Memory B cell (primary cell): Measurements from ENCODE around the gene GALNT11.
A peak's percentile ranks its signal among the peaks of the same experiment; 100 is the strongest.
"Not testable (repeated sequence)": the region's sequence is repeated elsewhere in the genome, so short reads cannot be mapped to it uniquely, and the experiment has no call there.

ENCODE experiments used
- ATAC-seq: fragments of 150-1000 bp; cut with Tn5 transposase; 2 replicates; pipeline ENCODE4 v1.10.0; 2021; ENCODE audit warnings: low read depth, mild to moderate bottlenecking, moderate library complexity
- DNase-seq, 2 donors: peaks; one replicate each; pipeline ENCODE4 v3.0.0; 2022; ENCODE audit warnings: low spot score in 2 of 2
- H3K27ac Mint-ChIP-seq: one replicate; pipeline ENCODE4 v1.8.0; 2022; ENCODE audit warnings: mild to moderate bottlenecking, moderate library complexity, mixed read lengths
- H3K27me3 Mint-ChIP-seq: one replicate; pipeline ENCODE4 v1.8.0; 2022; ENCODE audit warnings: mixed read lengths
- H3K36me3 Mint-ChIP-seq: one replicate; pipeline ENCODE4 v1.8.0; 2022; ENCODE audit warnings: mild to moderate bottlenecking, mixed read lengths
- H3K4me1 Mint-ChIP-seq: one replicate; pipeline ENCODE4 v1.8.0; 2022; ENCODE audit warnings: mixed read lengths
- H3K4me3 Mint-ChIP-seq: one replicate; pipeline ENCODE4 v1.8.0; 2022; ENCODE audit warnings: mild to moderate bottlenecking, moderate library complexity, mixed read lengths
- H3K9me3 Mint-ChIP-seq: one replicate; pipeline ENCODE4 v1.8.0; 2022; ENCODE audit warnings: mixed read lengths

GALNT11 gene

DNA sequence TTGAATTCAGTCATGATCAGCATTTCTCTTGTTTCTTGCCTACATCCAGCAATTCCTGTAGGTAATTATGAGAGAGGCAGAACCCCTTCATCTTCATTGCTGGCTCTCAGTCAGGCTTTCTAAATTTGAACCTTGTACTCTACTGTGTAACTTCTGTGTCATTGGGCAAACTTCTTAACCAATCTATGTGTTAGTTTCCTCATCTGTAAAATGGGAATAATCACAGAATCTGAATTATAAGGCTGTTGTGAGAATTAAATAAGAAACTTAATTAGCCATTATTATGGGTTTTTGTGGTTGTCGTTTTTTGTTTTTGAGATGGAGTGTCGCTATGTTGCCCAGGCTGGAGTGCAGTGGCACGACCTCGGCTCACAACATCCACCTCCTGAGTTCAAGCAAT lies 11.5 kb upstream of the GALNT11 start:
- no peak for ATAC-seq
- Mint-ChIP-seq H3K27ac (no peak overlapping the region), H3K9me3 (no peaks in the 10 kb centered on the region), H3K36me3 (no peaks in the 10 kb centered on the region), H3K4me3 (no peak overlapping the region), H3K27me3 (peaks cover 4% of the 10 kb centered on the region), H3K4me1 (no peaks in the 10 kb centered on the region)
- DNase-seq, result no peak

DNA sequence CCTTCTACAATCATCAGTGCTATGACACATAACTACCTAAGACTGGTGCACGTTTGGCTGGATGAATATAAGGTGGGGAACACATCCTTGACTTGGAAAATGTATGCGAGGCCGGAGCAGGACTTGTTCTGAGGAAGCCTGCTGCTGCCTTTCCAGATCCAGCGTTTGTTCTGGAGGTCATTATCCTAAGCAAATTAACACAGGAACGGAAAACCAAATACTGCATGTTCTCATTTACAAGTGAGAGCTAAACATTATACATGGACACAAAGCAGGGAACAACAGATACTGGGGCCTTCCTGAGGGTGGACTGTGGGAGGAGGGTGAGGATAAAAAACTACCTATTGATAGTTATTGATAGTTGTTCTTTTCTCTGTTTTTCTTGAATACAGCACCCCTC lies 10.8 kb upstream of the GALNT11 start:
- Mint-ChIP-seq H3K4me1 (no peaks in the 10 kb centered on the region), H3K36me3 (no peaks in the 10 kb centered on the region), H3K27ac (no peak overlapping the region), H3K9me3 (no peaks in the 10 kb centered on the region), H3K4me3 (no peak overlapping the region), H3K27me3 (peaks cover 4% of the 10 kb centered on the region)
- no peak for ATAC-seq
- DNase-seq, result no peak

GRCh38 chr7:152015600-152015999 lies 9.9 kb upstream of the GALNT11 start:
- DNase-seq (no peak), ATAC-seq (no peak)
- Mint-ChIP-seq H3K4me3 (no peak overlapping the region), H3K4me1 (no peaks in the 10 kb centered on the region), H3K27ac (no peak overlapping the region), H3K36me3 (no peaks in the 10 kb centered on the region), H3K27me3 (peaks cover 4% of the 10 kb centered on the region), H3K9me3 (no peaks in the 10 kb centered on the region)

DNA sequence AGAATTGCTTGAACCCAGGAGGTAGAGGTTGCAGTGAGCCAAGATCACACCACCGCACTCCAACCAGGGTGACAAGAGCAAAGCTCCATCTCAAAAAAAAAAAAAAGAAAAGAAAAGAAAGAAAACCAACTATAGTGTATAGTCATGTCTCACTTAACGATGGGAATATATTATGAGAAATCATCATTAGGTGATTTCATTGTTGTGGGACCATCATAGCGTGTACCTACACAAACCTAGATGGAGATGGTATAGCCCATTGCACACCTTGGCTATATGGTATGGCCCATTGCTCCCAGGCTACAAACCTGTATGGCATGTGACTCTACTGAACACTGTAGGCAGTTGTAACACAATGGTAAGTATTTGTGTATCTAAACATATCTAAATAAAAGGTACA lies 8.5 kb upstream of the GALNT11 start:
- ATAC-seq, result no peak

GRCh38 chr7:152017683-152018082 lies 7.8 kb upstream of the GALNT11 start:
- ATAC-seq, H3K27ac Mint-ChIP-seq: not testable (repeated sequence)

More for the DNA sequence above, 8.5 kb upstream of the GALNT11 start:
- no peaks in the 10 kb centered on the region for H3K4me1 Mint-ChIP-seq
- H3K27me3 Mint-ChIP-seq, result peaks cover 4% of the 10 kb centered on the region
- no peak overlapping the region for H3K4me3 Mint-ChIP-seq
- DNase-seq, result no peak
- no peaks in the 10 kb centered on the region for H3K9me3 Mint-ChIP-seq
- H3K36me3 Mint-ChIP-seq, result no peaks in the 10 kb centered on the region
- no peak overlapping the region for H3K27ac Mint-ChIP-seq

GRCh38 chr7:152021740-152022139 lies 3.7 kb upstream of the GALNT11 start:
- not testable (repeated sequence) for H3K9me3 Mint-ChIP-seq, H3K4me3 Mint-ChIP-seq, H3K27me3 Mint-ChIP-seq, DNase-seq, H3K27ac Mint-ChIP-seq, ATAC-seq, H3K4me1 Mint-ChIP-seq, H3K36me3 Mint-ChIP-seq

More at GRCh38 chr7:152017683-152018082, 7.8 kb upstream of the GALNT11 start:
- not testable (repeated sequence) for DNase-seq, H3K9me3 Mint-ChIP-seq, H3K4me3 Mint-ChIP-seq, H3K4me1 Mint-ChIP-seq, H3K36me3 Mint-ChIP-seq, H3K27me3 Mint-ChIP-seq

DNA sequence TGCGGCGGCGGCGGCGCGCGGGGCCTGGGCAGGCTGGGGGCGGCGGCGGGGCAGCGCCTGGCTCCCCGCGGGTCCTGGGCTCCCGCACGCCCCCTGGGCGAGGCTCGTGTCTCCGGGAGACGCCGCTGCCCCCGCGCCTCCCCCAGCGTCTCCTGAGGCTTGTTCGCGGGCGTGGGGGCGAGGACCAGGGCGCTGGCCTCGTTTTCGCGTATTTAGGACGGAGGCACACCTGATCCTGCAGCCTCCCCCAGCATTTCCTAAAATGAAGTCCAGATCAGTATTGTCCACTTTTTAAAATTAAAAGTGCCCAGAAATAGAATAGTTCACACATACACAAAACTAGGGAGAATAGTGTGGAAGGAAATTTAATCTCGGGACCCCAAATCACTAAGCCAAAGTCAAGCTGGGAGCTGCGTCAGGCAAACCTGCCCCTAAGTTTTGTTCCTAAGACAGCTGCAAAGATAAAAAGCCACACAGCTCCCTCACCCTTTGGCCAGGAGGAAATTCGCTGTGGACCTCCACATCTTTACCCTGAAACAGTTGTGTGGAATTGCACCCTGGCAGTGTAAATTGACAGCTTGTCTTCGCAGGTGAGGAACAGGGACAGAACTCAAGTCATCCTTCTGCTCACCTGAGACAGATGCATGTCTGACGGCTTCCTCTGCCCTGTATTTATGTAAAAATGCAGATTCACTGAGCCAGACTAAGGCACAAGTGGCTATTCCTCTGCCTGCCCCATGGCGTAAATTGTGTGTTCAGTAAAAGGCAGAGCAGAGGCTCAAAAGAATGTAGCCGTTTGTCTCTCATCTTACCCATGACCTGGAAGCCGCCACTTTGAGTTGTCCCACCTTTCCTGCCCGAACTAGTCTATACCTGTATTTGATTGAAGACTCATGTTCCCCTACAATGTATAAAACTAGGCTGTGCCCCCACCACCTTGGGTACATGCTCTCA lies 740 bp downstream of the GALNT11 start:
- Mint-ChIP-seq H3K27ac (peak overlapping the region; percentile 96), H3K27me3 (no peaks in the 10 kb centered on the region), H3K4me3 (peak overlapping the region; percentile 87)

DNA sequence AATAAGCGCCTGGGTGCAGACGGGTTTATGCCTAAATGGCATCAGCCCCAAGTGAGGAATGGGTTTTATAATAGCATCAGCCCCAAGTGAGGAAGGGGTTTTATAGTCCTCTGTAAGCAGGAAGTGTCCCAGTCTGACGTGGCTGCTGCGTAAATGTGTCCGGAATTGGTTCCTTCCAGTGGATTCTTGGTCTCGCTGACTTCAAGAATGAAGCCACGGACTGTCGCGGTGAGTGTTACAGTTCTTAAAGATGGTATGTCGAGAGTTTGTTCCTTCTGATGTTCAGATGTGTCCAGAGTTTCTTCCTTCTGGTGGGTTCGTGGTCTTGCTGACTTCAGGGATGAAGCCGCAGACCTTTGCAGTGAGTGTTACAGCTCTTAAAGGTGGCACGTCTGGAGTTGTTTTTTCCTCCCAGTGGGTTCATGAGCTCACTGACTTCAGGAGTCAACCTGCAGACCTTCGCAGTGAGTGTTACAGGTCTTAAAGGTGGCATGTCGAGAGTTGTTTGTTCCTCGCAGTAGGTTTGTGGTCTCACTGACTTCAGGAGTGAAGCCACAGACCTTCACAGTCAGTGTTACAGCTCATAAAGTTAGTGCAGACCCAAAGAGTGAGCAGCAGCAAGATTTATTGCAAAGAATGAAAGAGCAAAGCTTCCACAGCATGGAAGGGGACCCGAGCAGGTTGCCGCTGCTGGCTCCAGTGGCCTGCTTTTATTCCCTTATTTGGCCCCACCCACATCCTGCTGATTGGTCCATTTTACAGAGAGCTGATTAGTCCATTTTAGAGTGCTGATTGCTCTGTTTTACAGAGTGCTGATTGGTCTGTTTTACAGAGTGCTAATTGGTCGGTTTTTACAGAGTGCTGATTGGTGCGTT lies 2.3 kb downstream of the GALNT11 start:
- H3K4me1 Mint-ChIP-seq, result peaks cover 26% of the 10 kb centered on the region
- H3K4me3 Mint-ChIP-seq, H3K36me3 Mint-ChIP-seq, ATAC-seq, H3K27me3 Mint-ChIP-seq, H3K27ac Mint-ChIP-seq, DNase-seq, H3K9me3 Mint-ChIP-seq: not testable (repeated sequence)

More for the DNA sequence above, 740 bp downstream of the GALNT11 start:
- Mint-ChIP-seq H3K4me1 (peaks cover 26% of the 10 kb centered on the region), H3K9me3 (no peaks in the 10 kb centered on the region), H3K36me3 (peaks cover 6% of the 10 kb centered on the region)
- DNase-seq, result no peak
- no peak for ATAC-seq

- H3K27ac Mint-ChIP-seq, H3K4me3 Mint-ChIP-seq, ATAC-seq, H3K36me3 Mint-ChIP-seq, DNase-seq, H3K27me3 Mint-ChIP-seq, H3K9me3 Mint-ChIP-seq: not testable (repeated sequence)
- peaks cover 24% of the 10 kb centered on the region for H3K4me1 Mint-ChIP-seq
Measured at GRCh38 chr7:152030059-152030458, 4.6 kb downstream of the GALNT11 start.

GRCh38 chr7:152030639-152031038 lies 5.2 kb downstream of the GALNT11 start:
- peak overlapping the region; percentile 12 for H3K27ac Mint-ChIP-seq
- not testable (repeated sequence) for H3K27me3 Mint-ChIP-seq, H3K4me3 Mint-ChIP-seq, H3K9me3 Mint-ChIP-seq, ATAC-seq, DNase-seq, H3K36me3 Mint-ChIP-seq
- H3K4me1 Mint-ChIP-seq, result peaks cover 23% of the 10 kb centered on the region

DNA sequence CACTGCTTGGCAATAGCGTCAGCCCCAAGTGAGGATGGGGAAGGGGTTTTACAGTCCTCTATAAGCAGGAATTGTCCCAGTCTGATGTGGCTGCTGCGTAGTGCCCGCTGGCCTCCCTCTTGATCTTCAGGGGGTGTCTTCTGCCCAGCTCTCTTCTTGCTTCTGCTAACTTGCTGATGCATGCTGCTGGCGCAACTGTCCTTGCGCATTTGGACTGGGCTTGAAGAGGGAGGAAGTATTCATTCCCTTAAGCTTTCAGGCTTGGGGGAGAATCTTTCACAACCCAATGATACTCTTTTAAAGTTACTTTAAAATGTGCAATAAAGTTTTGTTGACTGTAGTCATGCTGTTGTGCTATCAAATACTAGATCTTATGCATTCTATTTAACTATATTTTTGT lies 10.3 kb downstream of the GALNT11 start:
- Mint-ChIP-seq H3K27ac (no peak overlapping the region), H3K4me3 (no peak overlapping the region), H3K4me1 (peaks cover 9% of the 10 kb centered on the region), H3K9me3 (peaks cover 16% of the 10 kb centered on the region), H3K36me3 (peaks cover 29% of the 10 kb centered on the region), H3K27me3 (no peaks in the 10 kb centered on the region)
- DNase-seq, result no peak
- no peak for ATAC-seq

DNA sequence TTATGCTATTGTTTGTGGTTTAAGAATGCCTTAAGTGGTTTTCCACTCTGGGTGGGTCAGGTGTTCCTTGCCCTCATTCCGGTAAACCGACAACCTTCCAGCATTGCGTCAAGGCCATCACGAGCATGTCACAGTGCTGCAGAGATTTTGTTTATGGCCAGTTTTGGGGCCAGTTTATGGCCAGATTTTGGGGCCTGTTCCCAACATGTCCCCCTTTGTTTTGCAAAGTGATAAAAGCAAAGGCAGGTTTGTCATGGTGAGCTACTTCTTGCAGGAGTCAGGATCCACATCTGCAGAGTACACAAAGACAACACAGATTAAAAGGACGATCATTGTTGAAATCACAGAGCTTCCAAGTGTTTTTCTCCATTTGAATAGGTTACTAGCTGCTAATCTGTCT lies 12.9 kb downstream of the GALNT11 start:
- H3K4me1 Mint-ChIP-seq, result not testable (repeated sequence)

GRCh38 chr7:152043086-152043485 lies 17.6 kb downstream of the GALNT11 start:
- H3K36me3 Mint-ChIP-seq, result peaks cover 33% of the 10 kb centered on the region
- H3K4me1 Mint-ChIP-seq, ATAC-seq, DNase-seq, H3K4me3 Mint-ChIP-seq, H3K27ac Mint-ChIP-seq, H3K27me3 Mint-ChIP-seq: not testable (repeated sequence)
- peaks cover 18% of the 10 kb centered on the region for H3K9me3 Mint-ChIP-seq

More for the DNA sequence above, 12.9 kb downstream of the GALNT11 start:
- H3K27me3 Mint-ChIP-seq, H3K27ac Mint-ChIP-seq, H3K4me3 Mint-ChIP-seq, DNase-seq, ATAC-seq: not testable (repeated sequence)
- Mint-ChIP-seq H3K9me3 (peaks cover 16% of the 10 kb centered on the region), H3K36me3 (peaks cover 30% of the 10 kb centered on the region)

DNA sequence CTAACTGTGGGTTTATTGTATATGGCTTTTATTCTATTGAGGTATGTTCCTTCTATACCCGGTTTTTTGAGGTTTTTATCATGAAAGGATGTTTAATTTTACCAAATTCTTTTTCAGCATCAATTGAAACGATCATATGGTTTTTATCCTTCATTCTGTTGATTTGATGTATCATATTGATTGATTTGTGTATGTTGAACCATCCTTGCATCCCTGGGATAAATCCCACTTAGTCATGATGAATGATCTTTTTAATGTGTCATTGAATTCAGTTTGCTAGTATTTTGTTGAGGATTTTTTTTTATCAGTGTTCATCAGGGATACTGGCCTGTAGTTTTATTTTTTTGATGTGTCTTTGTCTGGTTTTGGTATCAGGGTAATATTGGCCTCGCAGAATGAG lies 19.4 kb downstream of the GALNT11 start:
- Mint-ChIP-seq H3K9me3 (peaks cover 21% of the 10 kb centered on the region), H3K36me3 (peaks cover 36% of the 10 kb centered on the region)
- ATAC-seq, H3K4me1 Mint-ChIP-seq, DNase-seq, H3K4me3 Mint-ChIP-seq, H3K27ac Mint-ChIP-seq, H3K27me3 Mint-ChIP-seq: not testable (repeated sequence)
